HG02973 (cell line): Measurements from ENCODE around the gene IGSF9.
A peak's percentile ranks its signal among the peaks of the same experiment; 100 is the strongest.

Experiments used
- ATAC-seq: cut with Tn5 transposase; IDR thresholded peaks from one replicate; pipeline ENCODE4 v1.9.1; 2021; ENCODE audit warnings: moderate library complexity; ENCODE audit not compliant: unreplicated experiment

Gene IGSF9

DNA sequence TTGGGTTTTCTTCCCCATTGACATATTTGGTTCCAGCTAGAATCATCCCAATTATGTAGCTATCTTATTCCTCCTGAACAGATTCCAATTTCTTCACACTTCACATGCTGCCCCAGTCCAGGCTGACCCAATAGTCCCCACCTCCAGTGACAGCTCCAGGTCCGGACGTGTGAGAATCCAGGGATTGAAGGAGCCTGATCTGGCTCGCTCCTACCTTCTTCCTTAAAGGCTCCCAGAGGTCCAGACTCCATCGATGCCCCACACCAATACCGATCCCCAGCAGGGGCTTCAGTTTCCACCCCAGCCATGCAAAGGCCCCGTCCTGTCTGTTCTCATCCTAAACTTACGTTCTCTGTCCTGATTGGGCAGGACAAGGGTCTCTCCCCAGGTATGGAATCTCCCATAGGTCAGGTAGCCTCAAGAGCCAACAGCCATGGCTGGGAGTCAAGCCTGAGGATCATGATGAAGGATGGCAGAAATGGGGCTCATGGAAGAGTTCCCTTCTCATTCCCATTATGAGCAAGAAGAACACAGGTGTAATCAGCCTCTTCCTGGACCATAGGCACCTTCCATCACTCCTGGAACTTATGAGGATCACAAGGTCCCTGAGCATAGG lies 29.0 kb upstream of the IGSF9 start:
- ATAC-seq, result no peak

- no peak for ATAC-seq
Measured at GRCh38 chr1:159973350-159973940, 28.0 kb upstream of the IGSF9 start.

- ATAC-seq, result no peak
Measured at GRCh38 chr1:159972443-159973205, 27.2 kb upstream of the IGSF9 start.

- ATAC-seq, result no peak
Measured at GRCh38 chr1:159970932-159971342, 25.5 kb upstream of the IGSF9 start.

- no peak for ATAC-seq
Measured at GRCh38 chr1:159968901-159969300, 23.5 kb upstream of the IGSF9 start.

GRCh38 chr1:159965263-159965662 lies 19.9 kb upstream of the IGSF9 start:
- no peak for ATAC-seq

DNA sequence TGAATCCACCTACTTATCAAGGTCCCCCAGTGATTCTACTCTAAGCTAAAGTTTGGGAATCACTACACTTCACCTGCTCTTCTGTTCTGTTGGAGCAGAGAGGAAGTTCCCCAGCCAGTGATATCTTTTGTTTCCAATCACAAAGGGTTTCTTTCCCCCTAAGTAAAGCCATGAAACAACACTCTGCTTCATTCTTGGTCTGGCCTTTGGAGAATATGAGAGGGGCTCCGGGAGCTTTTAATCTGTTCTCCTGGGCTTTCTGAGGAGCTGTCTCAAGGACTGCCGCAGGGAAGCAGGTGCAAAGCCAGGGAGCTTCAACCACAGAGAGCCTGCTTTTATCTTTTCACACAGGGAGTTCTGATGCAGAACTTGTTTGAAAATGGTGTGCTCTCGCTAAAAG lies 18.7 kb upstream of the IGSF9 start:
- no peak for ATAC-seq

- no peak for ATAC-seq
Measured at GRCh38 chr1:159962176-159962575, 16.8 kb upstream of the IGSF9 start.

- no peak for ATAC-seq
Measured at GRCh38 chr1:159961636-159962035, 16.2 kb upstream of the IGSF9 start.

DNA sequence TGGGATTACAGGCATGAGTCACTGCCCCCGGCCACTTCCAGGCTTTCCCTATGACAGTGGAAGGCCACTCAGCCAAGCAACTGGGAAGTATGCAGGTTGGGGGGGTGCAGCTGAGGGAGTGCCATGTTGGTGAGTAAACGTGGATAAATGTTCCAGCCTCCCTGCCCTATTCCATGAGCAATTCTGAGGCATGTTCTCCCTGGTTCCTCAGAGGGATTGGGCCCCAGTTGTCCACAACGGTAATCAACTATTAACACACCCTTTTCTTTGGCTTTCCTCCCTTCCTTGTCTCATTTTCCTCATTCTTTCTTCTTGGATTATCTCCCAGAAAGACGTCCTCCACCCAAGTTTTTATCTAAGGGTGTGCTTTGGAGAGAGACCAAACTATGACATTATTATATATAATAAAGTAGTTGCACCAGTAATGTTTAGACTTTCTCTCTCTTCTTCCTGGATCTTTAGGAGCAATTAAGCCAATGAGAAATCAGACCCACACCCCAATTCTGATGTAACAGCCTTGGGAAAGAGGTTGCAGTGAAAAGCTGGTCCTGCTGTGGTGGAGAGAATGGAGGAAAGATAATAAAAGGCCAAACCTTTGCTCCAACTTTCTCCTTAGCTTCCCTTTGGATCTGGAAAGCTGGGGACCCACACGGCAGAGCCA lies 15.4 kb upstream of the IGSF9 start:
- ATAC-seq, result no peak

DNA sequence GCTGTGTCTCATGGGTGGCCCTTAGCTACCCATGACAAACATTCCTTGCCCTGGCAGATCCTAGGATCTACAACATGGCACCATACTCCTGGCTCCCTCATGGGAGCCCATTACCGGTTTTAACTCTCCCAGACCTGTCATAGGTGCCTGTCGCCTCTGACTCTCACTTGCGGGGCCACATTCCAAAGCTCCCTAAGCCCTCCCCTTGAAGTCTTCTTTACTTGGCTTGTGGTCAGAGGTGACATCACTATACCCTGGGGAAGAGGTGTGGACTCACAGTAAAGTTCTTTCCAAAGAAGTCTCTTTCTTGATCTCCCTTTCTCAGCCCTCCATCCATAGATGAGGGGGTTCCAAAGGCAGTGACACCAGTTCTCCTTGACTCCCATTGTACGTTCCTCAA lies 14.0 kb upstream of the IGSF9 start:
- no peak for ATAC-seq

DNA sequence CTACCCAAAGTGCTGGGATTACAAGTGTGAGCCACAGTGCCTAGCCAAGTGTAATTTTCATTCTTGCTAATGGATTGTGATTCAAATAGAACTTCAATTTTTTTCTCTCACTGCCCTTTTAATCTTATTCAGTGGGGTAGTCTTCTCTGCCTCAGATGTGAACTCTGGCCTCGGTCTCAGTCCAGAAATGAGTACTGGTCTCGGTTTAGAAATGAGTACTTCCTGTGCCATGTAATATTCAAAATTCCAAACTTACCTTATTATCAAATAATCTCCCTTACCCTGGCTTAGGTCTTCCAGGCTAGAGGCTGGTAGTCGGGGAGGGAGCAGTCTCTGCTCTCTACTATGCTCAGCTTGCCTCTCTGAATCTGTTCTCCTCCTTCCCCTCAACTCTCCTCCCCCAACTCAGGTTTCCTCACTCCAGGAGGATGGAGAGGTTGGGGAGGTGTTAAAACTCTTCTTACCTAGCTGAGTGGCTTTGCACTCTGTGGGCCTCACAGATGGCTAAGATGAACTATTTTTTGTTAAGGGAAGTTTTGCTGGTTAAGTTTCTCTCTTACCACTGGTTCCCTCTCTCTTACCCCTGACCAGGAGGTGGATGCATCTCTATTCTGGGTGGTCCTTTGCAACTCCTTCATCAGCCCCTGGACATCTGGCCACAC lies 13.4 kb upstream of the IGSF9 start:
- ATAC-seq, result peak; percentile 54

DNA sequence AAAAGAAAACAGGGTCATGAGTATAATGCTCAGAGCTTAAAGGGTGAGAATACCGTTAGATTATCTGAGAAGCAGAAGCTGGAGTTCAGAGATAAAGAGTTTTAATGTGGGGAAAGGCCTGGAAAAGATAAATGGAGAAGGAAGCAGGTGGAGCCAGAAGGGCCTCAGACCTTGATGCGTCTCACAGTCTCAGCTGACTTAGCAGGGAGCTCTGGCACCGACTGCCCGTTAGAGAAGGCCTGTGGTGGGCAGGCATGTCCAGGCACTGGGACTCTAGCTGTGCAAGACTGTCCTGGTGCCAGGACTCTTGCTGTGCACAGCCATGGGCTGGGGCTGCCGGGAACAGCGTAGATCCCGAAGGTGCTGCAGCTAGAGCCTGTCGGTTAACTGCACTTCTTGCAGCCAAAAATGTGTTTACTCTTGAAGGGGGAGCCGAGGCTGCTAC lies 12.4 kb upstream of the IGSF9 start:
- ATAC-seq, result no peak

GRCh38 chr1:159955456-159955855 lies 10.0 kb upstream of the IGSF9 start:
- ATAC-seq, result no peak

DNA sequence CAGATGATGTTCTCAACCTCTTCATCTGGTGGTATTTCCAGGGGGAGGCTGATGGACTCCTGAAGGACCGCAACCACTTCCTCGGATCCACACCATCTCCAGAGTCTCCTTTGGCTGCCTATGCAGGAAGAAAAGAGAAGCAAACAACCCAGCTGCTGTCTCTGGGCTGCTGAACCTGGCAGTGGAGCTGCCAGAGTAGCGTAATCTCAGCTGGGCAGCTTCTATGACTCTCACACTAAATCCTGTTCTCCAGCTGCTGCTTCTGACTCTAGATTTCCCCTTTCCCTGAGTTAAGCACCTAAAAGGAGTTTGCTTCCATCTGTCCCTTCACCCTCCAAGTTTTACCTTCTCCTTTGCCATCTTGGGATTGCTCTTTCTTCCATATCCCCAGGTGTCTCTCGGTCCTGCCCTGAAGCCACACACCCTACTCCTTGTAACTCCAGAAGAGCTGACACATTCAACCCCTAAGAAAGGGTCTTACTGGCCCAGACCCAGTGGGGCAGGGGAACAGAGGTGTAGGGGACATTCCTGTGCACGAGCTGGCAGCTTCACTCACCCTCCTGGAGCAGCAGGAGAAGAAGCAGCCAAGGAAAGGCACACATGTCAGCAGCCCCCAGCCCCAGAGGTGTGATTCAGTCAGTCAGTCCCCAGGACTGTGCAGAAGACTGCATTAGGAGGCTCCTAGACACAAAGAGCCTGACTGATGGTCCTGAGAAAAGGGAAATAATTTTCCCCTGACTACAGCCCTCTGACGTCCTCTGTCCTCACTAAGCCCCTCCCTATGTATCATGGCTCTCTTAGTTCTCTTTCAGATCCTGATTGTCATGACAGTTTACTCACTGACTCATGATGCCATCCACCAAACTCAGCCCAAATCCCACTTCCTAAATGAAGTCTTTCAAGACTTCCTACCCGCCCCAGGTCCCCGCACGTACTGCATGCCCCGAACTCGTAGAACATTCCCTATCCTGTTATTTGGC lies 8.4 kb upstream of the IGSF9 start, which contains the start of gene SLAMF9:
Gene SLAMF9 (minus strand): TSS at position 702 of the 980 bp plus-strand sequence. CDS start 100 bp downstream, at position 602.
- no peak for ATAC-seq

DNA sequence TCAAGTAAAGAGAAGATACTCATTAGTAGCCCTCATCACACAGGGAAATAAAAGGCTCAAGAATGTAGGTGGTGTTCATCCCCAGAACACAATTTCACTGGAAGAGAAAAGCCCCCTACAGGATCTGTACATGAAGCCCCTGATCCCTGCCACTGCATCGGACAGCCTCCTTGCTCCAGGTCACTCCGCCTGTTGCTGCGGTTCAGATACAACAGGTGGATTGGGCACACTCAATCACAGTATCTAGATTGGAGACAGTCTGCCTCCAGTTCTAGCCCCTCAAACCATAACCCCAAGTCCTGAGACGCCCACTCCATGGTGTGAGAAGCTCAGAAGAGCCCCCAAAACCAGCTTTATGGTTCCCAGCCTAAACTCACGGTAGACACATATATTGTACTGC lies 7.5 kb upstream of the IGSF9 start:
- ATAC-seq, result no peak

- no peak for ATAC-seq
Measured at GRCh38 chr1:159951551-159951950, 6.1 kb upstream of the IGSF9 start.

- no peak for ATAC-seq
Measured at GRCh38 chr1:159951016-159951415, 5.6 kb upstream of the IGSF9 start.

GRCh38 chr1:159949981-159950381 lies 4.6 kb upstream of the IGSF9 start:
- no peak for ATAC-seq

- ATAC-seq, result no peak
Measured at GRCh38 chr1:159949123-159949522, 3.7 kb upstream of the IGSF9 start.
